RWPE1 (cell line): ENCODE data around the gene C5orf46.

Source experiments
- CTCF ChIA-PET: fragments of 350-600 bp; sonication (Branson Sonifier 250); formaldehyde crosslinking; extraction: SDS; loops from one replicate; lab custom pipeline; 2021; lab: Yijun Ruan, JAX
- POLR2A ChIA-PET: fragments of 400-600 bp; formaldehyde crosslinking; extraction: SDS; loops from one replicate; lab custom pipeline; 2020; ENCODE audit warnings: antibody characterized with exemption; ENCODE audit not compliant: low non-redundant PET; lab: Yijun Ruan, JAX
- DNase-seq: peaks from one replicate; pipeline ENCODE4 v3.0.0; 2012; ENCODE audit warnings: low spot score
- H3K27ac ChIP-seq: fragments of 450-650 bp; 2 replicates; pipeline ENCODE4 v1.5.1; 2017
- CTCF ChIP-seq: fragments of 450-650 bp; conservative IDR thresholded peaks from 2 replicates; pipeline ENCODE4 v1.5.1; 2017; ENCODE audit warnings: low read depth, mild to moderate bottlenecking

The C5orf46 gene

GRCh38 chr5:147930769-147931168, 24.4 kb upstream of the C5orf46 start:
- CTCF ChIA-PET, result interaction anchor here (0.8 to 1.3 kb wide), 2 partner anchors 35 to 73 kb away, joined by 3 to 4 read pairs; no protein-coding TSS in a partner anchor
- no peak overlapping the region for H3K27ac ChIP-seq
- no peak for DNase-seq
- POLR2A ChIA-PET, result no interaction called here
- TF ChIP-seq CTCF, result no peak

- ChIA-PET CTCF (interaction anchor here (0.8 kb wide), 1 partner anchor 179 kb away, joined by 3 read pairs; no protein-coding TSS in a partner anchor), POLR2A (no interaction called here)
- no peak for DNase-seq
- H3K27ac ChIP-seq, result no peak overlapping the region
- no peak for TF ChIP-seq CTCF
Measured at GRCh38 chr5:147927901-147928300, 21.6 kb upstream of the C5orf46 start.

- no peak overlapping the region for H3K27ac ChIP-seq
- ChIA-PET POLR2A (no interaction called here), CTCF (interaction anchor here (0.6 to 1.1 kb wide), 3 partner anchors 10 to 951 kb away, joined by 3 to 5 read pairs (median 3); partner anchors contain the start of gene C5orf46)
- DNase-seq, result no peak
- no peak for TF ChIP-seq CTCF
Measured at GRCh38 chr5:147925020-147925419, 18.7 kb upstream of the C5orf46 start.

- ChIA-PET POLR2A (no interaction called here), CTCF (interaction anchor here (0.7 kb wide), 1 partner anchor 11 kb away, joined by 5 read pairs; no protein-coding TSS in a partner anchor)
- no peak for TF ChIP-seq CTCF
- no peak for DNase-seq
- no peak overlapping the region for H3K27ac ChIP-seq
Measured at GRCh38 chr5:147921136-147921535, 14.8 kb upstream of the C5orf46 start.

- ChIA-PET CTCF (no interaction called here), POLR2A (no interaction called here)
- no peak for DNase-seq
- TF ChIP-seq CTCF, result no peak
- H3K27ac ChIP-seq, result no peak overlapping the region
Measured at GRCh38 chr5:147920420-147921030, 14.2 kb upstream of the C5orf46 start.

- TF ChIP-seq CTCF, result no peak
- CTCF ChIA-PET, result interaction anchor here (0.5 to 1.6 kb wide), 2 partner anchors 16 to 120 kb away, joined by 3 to 6 read pairs; no protein-coding TSS in a partner anchor
- H3K27ac ChIP-seq, result no peak overlapping the region
- POLR2A ChIA-PET, result no interaction called here
- no peak for DNase-seq
Measured at GRCh38 chr5:147918899-147919298, 12.6 kb upstream of the C5orf46 start.
